Mononuclear cell (primary cell): ENCODE measurements around the gene GPR32. TPM values are rescaled to one million over a fixed set of nuclear protein-coding genes. Genes with fewer than 3 reads are reported as not detected.
"Not testable (repeated sequence)": the region's sequence is repeated elsewhere in the genome, so short reads cannot be mapped to it uniquely, and the experiment has no call there.

Experiments used
- H3K27me3 ChIP-seq: 2 replicates; pipeline ENCODE4 v1.6.0; 2011; ENCODE audit warnings: low read length, control low read depth; ENCODE audit not compliant: insufficient read depth
- H3K4me1 ChIP-seq: 2 replicates; pipeline ENCODE4 v1.5.1; 2011; ENCODE audit warnings: mild to moderate bottlenecking, low read length, control low read depth; ENCODE audit not compliant: insufficient read depth
- H3K4me3 ChIP-seq: 2 replicates; pipeline ENCODE4 v1.5.1; 2011; ENCODE audit warnings: mild to moderate bottlenecking, low read length, moderate library complexity
- H3K9me3 ChIP-seq: 2 replicates; pipeline ENCODE4 v1.5.1; 2011; ENCODE audit warnings: low read depth, mild to moderate bottlenecking, control low read depth, low read length
- total RNA-seq: library from RNA; depleted of rRNA; stranded (reverse); fragments of >200 nt; gene quantifications from one replicate; pipeline ENCODE4 v1.2.3, GENCODE V29; 2012

Gene GPR32
- total RNA-seq, 1 donor, result not detected

DNA sequence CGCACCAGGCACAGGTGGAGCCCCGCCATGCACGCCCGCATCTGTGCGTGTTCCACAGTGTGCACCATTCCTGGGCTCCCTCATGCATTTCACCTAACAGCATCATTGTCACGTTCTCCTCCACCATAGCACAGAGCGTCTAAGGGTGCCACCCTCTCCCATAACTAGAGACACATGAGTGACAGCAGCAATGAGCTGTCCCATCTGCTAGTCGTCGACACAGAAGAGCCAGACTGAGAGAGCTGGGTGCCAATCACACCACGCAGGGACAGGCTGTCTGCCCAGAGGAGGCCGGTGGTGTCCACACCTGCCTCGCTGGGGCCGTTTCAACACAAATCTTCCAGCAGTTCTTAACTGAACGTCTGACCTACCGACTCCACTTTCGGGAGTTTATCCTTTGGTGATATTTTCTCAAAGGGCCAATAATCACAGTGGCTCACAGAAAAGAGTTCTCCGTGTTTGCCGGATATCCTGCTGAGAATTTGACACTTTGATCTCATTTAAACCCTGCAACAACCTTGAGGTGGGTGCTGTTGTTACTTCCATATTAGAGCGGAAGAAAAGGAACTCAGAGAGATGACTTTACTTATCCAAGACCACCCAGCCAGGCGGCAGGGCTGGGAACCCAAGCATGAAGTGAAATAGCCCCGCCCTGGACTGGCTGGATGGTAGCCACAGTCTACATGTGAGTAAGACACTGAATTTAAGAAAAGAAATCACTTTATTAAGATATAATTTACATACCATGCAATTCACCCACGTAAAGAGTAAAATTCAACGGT, 30.9 kb upstream of the GPR32 start:
- H3K27me3 ChIP-seq, result no peaks in the 10 kb centered on the region
- H3K9me3 ChIP-seq, result no peaks in the 10 kb centered on the region
- H3K4me3 ChIP-seq, result no peak overlapping the region

GRCh38 chr19:50739914-50740426, 30.3 kb upstream of the GPR32 start:
- Histone ChIP-seq H3K4me1 (no peaks in the 10 kb centered on the region), H3K9me3 (no peaks in the 10 kb centered on the region), H3K27me3 (no peaks in the 10 kb centered on the region), H3K4me3 (no peak overlapping the region)

More for the DNA sequence above, 30.9 kb upstream of the GPR32 start:
- no peaks in the 10 kb centered on the region for H3K4me1 ChIP-seq

DNA sequence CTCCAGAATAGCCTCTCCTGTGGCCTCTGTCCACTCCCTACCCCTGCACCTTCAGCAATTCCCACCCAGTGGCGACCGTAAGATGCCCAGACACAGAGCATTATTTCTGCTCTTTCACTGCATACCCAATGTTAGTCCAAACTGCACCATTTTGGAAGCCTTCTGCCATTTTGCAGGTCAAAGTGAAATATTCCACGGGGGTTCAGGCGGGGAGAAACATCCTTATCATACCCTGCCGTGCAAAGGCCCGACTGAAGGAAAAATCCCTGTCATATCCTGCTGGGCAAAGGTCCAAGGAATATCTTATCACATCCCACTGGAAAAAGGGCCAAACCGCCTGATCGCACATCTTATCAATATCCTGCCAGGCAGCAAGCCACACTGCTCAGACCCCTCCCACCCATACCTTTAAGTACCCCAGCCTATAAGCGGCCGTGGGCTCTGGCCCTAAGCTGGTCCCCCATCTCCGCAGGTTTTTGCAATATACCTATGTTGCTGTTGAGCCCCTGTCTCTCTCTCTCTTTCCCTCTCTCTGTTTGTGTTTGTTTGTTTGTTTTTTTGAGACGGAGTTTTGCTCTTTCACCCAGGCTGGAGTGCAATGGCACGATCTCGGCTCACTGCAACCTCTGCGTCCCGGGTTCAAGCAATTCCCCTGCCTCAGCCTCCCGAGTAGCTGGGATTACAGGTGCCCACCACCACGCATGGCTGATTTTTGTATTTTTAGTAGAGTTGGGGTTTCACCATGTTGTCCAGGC, 28.9 kb upstream of the GPR32 start:
- Histone ChIP-seq H3K27me3 (no peaks in the 10 kb centered on the region), H3K9me3 (no peaks in the 10 kb centered on the region), H3K4me3 (no peak overlapping the region), H3K4me1 (no peaks in the 10 kb centered on the region)

DNA sequence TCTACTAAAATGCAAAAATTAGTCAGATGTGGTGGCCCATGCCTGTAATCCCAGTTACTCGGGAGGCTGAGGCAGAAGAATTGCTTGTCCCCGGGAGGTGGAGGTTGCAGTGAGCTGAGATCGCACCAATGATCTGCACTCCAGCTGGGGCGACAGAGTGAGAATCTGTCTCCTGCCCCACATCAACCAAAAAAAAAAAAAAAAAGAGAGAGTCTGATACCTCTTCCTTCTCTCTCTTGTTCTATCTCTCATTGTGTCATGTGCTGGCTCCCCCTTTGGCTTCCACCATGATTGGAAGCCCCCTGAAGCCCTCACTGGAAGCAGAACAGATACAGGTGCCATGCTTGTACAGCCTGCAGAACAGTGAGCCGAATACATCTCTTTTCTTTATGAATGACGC, 26.7 kb upstream of the GPR32 start:
- Histone ChIP-seq H3K9me3 (no peaks in the 10 kb centered on the region), H3K4me3 (no peak overlapping the region), H3K4me1 (no peaks in the 10 kb centered on the region), H3K27me3 (no peaks in the 10 kb centered on the region)

GRCh38 chr19:50745221-50745620, 25.0 kb upstream of the GPR32 start:
- no peaks in the 10 kb centered on the region for H3K9me3 ChIP-seq
- H3K4me1 ChIP-seq, result no peaks in the 10 kb centered on the region

GRCh38 chr19:50747141-50747540, 23.1 kb upstream of the GPR32 start:
- H3K27me3 ChIP-seq, H3K4me1 ChIP-seq, H3K4me3 ChIP-seq, H3K9me3 ChIP-seq: not testable (repeated sequence)

More at GRCh38 chr19:50745221-50745620, 25.0 kb upstream of the GPR32 start:
- Histone ChIP-seq H3K4me3 (no peak overlapping the region), H3K27me3 (no peaks in the 10 kb centered on the region)

DNA sequence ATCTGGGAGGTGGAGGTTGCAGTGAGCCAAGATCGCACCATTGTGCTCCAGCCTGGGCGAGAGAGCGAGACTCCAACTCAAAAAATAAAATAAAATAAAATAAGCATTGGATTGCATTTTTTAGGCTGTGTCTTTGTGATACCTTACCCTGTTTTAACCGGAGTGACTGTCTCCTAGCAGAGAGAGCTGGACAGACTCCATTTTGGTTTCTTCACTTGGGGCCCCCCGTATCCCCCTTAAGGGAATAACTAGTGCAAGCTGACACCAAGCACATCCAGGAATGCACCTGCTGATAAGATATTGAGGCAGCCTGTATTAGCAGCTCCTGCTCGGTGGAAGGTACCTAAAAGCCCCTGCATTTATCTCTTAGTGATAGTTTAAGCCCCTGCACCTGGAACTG, 20.8 kb upstream of the GPR32 start:
- Histone ChIP-seq H3K4me1 (no peaks in the 10 kb centered on the region), H3K27me3 (no peaks in the 10 kb centered on the region), H3K4me3 (no peak overlapping the region), H3K9me3 (no peaks in the 10 kb centered on the region)

DNA sequence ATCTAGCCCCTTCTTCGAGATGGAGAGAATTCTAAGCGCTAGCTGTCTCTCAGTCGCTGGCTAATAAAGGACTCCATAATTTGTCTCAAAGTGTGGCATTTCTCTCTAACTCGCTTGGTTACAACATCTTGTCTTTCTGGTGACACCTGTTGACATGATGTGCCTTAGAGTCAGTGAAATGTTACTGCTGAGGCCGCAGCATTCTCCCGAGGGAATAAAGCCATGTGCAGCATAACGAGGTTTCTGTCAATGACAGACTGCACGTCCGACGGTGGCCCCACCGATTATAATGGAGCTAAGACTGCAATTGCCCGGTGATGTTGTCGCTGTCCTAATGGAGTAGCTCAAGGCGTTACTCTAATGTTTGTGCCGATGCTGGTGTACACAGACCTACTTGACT, 20.3 kb upstream of the GPR32 start:
- no peaks in the 10 kb centered on the region for H3K9me3 ChIP-seq
- no peak overlapping the region for H3K4me3 ChIP-seq
- no peaks in the 10 kb centered on the region for H3K27me3 ChIP-seq
- no peaks in the 10 kb centered on the region for H3K4me1 ChIP-seq

DNA sequence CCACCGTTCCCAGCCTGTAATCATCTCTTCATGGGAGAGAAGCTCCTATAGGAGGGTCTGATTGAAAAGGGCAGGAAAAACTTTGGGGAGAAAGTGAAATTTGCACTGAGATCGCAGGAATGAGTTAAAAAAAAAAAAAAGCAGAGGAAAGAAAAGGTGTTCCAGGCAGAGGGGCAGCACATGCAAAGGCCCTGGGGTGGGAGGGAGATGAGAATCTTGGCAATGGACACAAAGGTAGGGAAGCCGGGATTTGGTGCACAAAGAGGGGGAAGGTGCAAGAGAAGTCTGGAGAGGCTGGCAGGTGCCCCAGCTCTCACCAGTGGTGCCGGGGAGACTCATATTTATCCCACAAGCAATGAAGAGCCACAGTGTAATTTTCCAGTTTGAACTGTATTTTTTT, 16.4 kb upstream of the GPR32 start:
- H3K4me3 ChIP-seq, result no peak overlapping the region
- H3K27me3 ChIP-seq, result no peaks in the 10 kb centered on the region
- no peaks in the 10 kb centered on the region for H3K9me3 ChIP-seq
- H3K4me1 ChIP-seq, result no peaks in the 10 kb centered on the region

DNA sequence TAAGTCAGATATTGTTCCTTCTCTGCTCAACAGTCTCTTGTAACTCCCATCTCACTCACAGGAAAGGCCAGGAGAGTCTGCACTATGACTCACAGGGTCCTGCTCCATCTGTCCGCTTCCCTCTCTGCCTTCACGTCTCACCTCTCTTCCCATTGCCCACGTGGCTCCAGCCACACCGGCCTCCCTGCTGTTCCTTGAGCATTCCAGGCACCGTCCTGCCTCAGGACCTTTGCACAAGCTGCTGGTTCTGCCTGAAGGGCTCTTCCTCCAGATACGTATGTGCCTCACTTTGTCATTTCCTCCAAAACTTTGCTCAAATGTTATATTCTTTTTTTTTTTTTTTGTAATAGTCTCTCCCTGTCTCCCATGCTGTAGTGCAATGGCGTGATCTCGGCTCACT, 14.0 kb upstream of the GPR32 start:
- not testable (repeated sequence) for H3K27me3 ChIP-seq, H3K4me3 ChIP-seq, H3K4me1 ChIP-seq, H3K9me3 ChIP-seq

DNA sequence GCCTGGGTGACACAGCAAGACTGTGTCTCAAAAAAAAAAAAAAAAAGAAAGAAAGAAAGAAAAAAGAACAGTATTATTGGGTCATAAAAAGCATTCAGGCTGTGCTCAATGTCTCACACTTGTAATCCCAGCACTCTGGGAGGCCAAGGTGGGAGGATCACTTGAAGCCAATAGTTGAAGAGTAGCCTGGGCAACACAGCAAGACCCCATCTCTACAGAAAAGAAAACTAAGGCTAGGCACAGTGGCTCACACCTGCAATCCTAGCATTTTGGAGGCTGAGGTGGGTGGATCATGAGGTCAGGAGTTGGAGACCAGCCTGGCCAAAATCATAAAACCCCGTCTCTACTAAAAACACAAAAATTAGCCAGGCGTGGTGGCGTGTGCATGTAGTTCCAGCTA, 12.6 kb upstream of the GPR32 start:
- not testable (repeated sequence) for H3K4me1 ChIP-seq, H3K9me3 ChIP-seq

DNA sequence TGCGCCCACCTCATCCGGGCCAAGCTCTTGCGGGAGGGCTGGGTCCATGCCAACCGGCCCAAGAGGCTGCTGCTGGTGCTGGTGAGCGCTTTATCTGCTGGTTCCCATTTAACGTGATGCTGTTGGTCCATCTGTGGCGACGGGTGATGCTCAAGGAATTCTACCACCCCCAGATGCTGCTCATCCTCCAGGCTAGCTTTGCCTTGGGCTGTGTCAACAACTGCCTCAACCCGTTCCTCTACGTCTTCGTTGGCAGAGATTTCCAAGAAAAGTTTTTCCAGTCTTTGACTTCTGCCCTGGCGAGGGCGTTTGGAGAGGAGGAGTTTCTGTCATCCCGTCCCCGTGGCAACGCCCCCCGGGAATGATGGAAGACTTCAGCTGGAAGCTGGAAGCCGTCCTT, 11.2 kb upstream of the GPR32 start:
- not testable (repeated sequence) for H3K27me3 ChIP-seq, H3K9me3 ChIP-seq, H3K4me1 ChIP-seq, H3K4me3 ChIP-seq

More for the DNA sequence above, 12.6 kb upstream of the GPR32 start:
- H3K27me3 ChIP-seq, H3K4me3 ChIP-seq: not testable (repeated sequence)

DNA sequence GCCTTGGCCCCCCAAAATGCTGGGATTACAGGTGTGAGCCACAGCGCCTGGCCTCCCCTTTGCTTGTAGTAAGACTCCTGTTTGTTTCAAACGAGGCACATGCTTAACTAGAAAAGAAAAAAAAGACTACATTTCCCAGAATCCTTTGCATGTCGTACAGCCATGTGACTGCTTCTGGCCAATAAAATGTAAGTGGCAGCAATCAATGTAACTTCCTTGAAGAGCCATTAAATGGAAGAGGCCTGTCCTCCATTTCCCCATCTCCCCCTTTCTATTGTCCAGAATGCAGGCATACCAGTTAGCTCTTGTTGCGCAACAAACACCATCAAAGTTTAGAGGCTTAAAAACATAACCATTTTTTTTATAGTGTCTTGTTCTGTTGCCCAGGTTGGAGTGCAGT, 10.4 kb upstream of the GPR32 start:
- H3K27me3 ChIP-seq, result no peaks in the 10 kb centered on the region
- H3K4me1 ChIP-seq, result no peaks in the 10 kb centered on the region
- H3K4me3 ChIP-seq, result no peak overlapping the region
- H3K9me3 ChIP-seq, result no peaks in the 10 kb centered on the region

DNA sequence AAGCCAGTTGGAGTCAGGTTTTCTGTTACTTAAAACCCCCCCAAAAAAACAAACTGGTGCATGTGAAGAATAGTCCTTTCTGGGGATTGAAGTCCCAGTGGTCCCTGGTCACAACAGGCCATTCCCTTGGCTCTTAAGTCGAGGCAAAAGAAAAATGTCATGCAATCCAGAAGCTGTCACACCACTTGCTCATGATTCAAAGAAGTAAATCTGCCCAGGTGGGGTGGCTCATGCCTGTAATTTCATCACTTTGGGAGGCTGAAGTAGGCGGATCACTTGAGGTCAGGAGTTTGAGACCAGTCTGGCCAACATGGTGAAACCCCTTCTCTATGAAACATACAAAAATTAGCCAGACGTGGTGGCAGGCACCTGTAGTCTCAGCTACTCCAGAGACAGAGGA, 8.8 kb upstream of the GPR32 start:
- H3K9me3 ChIP-seq, H3K4me3 ChIP-seq, H3K4me1 ChIP-seq, H3K27me3 ChIP-seq: not testable (repeated sequence)

DNA sequence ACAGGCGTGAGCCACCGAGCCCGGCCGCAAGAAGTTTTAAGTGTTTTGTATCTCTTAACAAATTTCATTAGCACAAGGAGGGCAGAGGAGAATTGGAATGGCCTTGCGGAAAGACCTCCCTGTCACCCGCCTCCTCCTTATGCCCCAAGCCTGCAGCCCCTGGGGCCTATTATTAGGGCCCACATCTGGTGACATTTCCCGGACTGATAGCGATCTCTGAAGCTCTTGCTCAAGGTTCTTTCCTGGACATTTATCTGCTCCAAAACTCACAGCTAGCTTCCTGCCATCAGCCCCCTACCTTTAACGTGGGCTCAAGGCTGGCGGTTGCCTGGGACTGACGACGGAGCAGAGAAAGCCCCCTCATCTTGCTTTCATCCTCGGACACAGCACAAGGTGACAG, 6.7 kb upstream of the GPR32 start:
- H3K9me3 ChIP-seq, H3K4me3 ChIP-seq, H3K4me1 ChIP-seq, H3K27me3 ChIP-seq: not testable (repeated sequence)

DNA sequence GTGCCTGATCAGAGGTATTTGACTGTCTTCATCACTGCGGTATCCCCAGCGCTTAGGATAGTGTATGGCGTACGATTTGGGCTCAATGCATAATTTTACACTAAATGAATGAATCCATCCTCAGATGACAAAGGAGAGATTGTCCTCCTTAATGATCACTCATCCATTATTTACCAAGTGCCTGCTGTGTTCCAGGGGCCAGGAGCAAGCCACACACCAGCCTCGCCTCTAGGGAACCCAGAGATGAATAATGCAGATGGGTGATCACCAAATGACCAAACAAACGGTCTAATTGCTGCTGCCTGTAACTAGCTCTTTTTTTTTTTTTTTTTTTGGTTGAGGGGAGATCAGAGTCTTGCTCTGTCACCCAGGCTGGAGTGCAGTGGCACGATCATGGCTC, 5.9 kb upstream of the GPR32 start:
- H3K9me3 ChIP-seq, result no peaks in the 10 kb centered on the region
- no peak overlapping the region for H3K4me3 ChIP-seq
- H3K27me3 ChIP-seq, result no peaks in the 10 kb centered on the region
- no peaks in the 10 kb centered on the region for H3K4me1 ChIP-seq
